Raji (cell line): Measurements from ENCODE around the gene ADAM12.

Experiments
- POLR2A ChIP-seq: IDR thresholded peaks from 2 replicates; pipeline ENCODE4 v1.6.1; 2011; ENCODE audit warnings: low read depth, low read length, control low read depth; ENCODE audit not compliant: insufficient read depth

ADAM12 gene

DNA sequence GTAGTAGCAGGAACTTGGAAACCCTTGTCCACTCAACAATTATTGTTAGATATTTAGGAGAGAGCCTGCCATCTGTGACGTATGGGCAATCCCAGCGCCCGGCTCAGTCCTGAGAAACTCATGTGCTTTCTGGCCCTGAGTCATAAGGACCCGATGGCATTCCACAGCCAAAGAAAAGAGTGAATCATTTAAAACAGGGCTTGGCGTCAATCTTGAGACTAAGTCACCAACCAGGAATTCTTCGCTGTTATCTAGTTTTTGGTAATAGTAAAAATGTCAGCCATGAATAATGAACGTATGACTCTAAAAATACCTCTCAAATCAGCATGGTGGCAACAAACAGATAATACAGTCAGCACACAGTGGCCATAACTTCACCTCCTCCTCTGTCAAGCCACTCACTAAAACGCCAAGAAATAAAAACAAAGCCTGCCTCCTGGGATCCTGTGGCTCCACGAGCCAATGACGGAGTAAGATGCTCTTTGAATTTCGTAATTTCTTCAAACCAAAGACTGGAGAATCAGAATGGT is 140.8 kb downstream of the ADAM12 start:
- TF ChIP-seq POLR2A, result no peak

DNA sequence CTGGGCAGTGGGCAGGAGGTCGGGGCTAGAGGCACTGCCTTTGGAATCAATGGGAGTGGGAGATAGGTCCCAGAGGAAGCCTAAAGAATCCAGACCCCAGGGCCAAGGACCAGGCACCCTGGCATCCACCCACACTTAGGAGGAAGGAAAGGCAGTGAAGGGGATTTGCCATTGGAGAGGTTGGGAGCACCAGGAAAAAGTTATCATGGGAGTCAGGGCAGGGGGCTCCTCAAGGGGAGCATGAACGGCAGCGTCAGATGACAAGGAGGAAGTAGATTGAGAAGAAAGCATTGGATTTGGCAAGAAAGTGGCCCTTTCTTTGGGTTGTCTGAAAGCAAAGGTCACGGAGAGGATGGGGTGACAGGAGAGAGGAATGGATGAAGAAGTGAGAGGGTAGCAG is 142.8 kb downstream of the ADAM12 start:
- TF ChIP-seq POLR2A, result no peak

GRCh38 chr10:126243971-126244370 is 144.3 kb downstream of the ADAM12 start:
- TF ChIP-seq POLR2A, result no peak

DNA sequence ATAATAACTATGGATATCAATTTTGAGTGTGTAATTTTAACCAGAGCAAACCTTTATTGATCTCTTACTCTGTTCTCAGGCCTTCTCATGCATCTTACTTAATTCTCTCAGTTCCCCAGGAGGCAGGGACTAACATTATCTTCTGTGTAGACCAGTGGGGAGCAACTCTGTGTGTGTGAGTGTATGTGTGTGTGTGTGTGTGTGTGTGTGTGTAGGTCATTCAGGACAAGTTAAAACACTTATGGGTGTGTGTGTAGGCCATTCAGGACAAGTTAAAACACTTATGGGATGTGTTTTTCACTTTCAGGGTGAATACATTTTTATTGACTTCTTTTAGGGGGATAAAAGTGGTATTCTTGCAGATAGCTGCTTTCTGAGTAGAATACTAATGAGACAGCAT is 145.0 kb downstream of the ADAM12 start:
- TF ChIP-seq POLR2A, result no peak

DNA sequence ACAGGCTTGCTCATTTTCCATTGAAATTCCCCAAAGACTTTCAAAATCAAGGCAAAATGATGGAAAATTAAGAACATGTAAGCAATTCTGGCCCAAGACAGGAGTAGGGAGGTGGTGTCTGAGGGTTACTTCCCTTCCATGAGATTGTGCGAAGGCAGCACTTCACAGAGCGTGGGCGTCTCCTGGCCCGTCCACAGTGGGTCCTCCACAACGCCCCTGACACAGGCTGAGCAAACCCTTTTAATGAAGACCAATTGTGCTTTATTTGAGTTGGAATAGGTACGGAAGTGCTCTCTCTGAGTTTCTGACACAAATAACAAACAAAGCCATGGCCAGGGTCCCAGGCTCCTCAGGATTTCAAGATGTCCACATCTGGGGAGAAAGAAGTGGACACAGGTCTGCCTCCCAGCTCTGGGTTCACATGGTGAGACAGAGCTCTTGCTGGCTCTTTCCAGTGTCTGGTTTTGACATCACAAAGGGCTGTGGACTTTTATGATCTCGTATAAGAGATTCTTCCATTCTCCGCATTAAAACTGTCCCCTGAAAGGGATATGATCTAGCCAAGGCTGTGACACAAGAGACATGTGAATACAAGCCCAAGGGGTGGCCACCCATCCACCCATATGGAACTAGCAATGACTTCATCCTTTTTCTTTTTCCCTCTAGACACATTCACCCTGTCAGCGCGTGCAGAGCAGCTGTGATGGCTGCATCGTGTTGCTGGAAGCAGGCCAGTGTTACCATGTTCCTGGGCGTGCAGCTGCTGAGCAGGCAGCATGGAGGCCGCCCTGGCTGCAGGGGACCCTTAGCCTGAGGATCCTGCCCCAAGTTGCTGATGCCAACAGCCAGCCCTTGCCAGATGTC is 145.6 kb downstream of the ADAM12 start:
- TF ChIP-seq POLR2A, result no peak

- TF ChIP-seq POLR2A, result no peak
Measured at GRCh38 chr10:126240483-126240882, 147.8 kb downstream of the ADAM12 start.

GRCh38 chr10:126239844-126240243 is 148.4 kb downstream of the ADAM12 start:
- TF ChIP-seq POLR2A, result no peak

DNA sequence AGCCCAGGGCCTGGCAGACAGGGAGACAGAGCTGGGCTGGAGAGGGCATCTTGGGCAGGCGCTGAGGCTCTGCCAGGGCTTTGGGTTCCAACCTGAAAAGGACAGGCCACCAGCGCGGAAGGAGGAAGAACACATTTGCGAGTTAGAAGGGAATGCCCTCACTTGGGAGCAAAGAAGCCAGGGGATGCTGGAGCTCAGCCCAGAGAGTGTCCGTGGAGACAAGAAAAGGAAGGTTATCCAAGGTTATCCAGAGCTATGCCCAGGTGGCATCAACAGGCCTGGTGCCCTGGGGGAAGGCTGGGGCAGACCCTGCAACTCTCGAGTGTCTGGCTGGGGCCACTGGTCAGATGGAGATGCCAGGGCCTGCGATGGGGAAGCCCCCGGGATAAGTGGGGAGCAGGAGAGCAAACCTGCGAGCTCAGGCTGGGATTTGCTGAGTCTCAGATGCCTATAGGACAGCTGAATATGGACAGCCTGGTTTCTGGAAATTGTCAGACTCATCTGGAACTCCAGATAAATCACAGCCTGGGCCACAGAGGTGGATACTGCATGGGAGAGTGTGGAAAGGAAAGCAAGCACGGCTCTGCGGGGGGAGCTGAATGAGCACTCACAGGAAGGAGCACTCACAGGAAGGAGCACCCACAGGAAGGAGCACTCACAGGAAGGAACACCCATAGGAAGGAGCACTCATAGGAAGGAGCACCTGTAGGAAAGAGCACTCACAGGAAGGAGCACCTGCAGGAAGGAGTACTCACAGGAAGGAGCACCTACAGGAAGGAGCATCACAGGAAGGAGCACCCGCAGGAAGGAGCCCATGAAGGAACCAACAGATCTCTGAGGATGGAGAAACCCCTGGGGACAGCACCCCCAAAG is 152.1 kb downstream of the ADAM12 start:
- TF ChIP-seq POLR2A, result no peak

- TF ChIP-seq POLR2A, result no peak
Measured at GRCh38 chr10:126235091-126235978, 152.9 kb downstream of the ADAM12 start.

DNA sequence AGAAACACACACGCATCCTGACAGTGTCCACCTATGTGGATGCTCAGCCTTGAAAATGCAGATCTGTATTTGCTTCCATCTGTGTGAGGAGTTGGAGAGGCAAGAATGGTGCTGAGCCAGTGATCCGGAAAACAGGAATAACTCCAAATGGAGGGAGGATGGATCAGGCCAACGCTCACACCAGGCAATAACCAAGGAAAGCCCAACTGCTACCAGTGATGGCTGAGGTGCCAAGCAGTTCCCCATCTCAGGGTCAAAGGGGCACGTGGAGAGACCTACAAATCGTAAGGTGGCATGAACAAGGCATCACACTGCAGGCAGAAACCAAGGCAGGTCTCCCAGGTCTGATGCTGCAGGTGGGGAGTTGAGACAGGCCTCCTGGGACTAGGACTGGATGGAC is 153.6 kb downstream of the ADAM12 start:
- no peak for TF ChIP-seq POLR2A

GRCh38 chr10:126233182-126234148 is 154.8 kb downstream of the ADAM12 start:
- TF ChIP-seq POLR2A, result no peak

DNA sequence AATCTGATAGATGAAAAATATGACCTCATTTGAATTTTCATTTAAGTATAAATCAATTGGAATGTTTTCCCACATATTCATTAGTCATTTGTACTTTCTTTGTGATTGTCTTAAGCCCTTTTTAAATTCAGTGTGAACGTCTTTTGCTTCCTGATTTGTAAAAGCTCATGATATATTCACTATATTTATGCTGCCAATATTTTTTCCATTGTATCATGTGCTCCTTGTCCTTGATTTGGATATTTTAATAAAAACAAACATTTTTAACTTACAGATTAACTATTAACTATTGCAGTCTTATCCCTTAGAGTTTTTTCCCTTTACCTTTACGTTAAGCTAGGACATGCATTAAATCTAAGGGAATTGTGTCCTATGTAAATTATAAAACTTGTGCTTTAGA is 157.7 kb downstream of the ADAM12 start:
- TF ChIP-seq POLR2A, result no peak

GRCh38 chr10:126229686-126230085 is 158.6 kb downstream of the ADAM12 start:
- no peak for TF ChIP-seq POLR2A

DNA sequence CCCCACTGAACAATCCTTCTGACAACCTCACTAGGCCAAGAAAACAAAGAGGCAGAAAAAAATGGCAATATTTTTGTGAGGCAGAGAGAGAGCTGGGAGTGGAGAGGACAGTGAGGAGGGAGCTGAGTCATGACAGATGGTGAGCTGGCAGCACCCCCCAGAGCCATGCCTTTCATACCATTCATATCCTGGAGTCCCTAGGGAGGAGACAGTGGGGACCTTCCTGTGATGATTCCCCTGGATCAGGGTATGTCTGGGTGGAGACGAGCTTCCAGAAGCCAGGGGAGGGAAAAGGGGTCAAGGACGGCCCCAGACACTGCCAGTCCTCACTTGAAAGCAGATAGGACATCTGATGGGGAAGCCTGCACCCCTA is 160.5 kb downstream of the ADAM12 start:
- TF ChIP-seq POLR2A, result no peak
